Stimulated activated CD4-positive, alpha-beta T cell treated with anti-CD3 and anti-CD28 coated beads, Interleukin-1b, Interleukin-23, amount 100 ng/mL, for 24 hours (primary cell): ENCODE data around the gene ETDB.
"Not testable (repeated sequence)": the region's sequence is repeated elsewhere in the genome, so short reads cannot be mapped to it uniquely, and the experiment has no call there.

Source experiments
- DNase-seq, 4 experiments: peaks; one replicate each; pipeline ENCODE4 v3.0.0-alpha.2; 2020; ENCODE audit warnings: low read depth in 4 of 4, low spot score in 1 of 4

Gene ETDB

DNA sequence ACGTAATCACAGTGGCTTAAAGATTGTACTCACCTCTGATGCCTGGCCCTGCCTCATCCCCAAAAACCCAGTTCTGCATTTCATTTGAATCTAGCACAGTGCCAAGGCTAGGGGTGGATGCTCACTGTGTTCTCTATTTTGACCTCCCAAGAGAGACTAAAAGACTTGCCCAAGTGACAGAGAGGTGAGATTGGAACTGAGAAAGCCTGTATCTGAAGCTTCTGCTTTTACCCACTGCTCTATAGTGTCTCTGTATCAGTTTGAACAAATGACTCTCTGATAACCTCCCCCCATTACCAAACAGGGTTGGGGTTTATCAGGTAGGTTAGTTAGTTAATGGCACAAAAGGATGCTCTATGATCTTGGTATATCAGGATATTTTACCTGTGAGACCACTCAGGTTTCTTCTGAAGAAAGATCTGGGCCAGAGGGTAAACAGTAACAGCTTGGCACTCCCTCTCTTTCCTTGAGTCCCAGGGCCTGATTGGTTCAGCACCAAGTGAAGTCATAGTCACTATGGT lies at the start of gene ETDB:
Gene ETDB (minus strand): TSS at position 471 of the 521 bp plus-strand sequence. CDS start 1,265 bp downstream, outside the sequence.
- not testable (repeated sequence) for DNase-seq

DNA sequence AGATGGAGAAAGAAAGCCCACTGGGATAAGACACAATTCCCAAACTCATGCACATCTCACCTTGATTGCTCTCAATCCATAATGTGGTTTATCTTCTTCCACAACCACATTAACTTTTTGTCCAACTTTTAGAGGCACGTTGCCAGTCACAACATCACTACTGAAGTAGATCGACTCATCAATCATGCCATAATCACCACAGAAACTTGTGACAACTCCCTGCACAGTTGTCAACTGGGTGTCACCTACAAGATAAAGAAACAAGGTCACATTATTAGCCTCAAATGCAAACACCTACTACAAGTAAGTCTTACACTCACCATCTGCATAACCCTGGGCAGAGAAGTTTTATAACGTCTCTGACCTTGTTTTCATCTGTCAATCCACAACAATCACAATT lies 49.2 kb upstream of the ETDB start:
- not testable (repeated sequence) for DNase-seq

DNA sequence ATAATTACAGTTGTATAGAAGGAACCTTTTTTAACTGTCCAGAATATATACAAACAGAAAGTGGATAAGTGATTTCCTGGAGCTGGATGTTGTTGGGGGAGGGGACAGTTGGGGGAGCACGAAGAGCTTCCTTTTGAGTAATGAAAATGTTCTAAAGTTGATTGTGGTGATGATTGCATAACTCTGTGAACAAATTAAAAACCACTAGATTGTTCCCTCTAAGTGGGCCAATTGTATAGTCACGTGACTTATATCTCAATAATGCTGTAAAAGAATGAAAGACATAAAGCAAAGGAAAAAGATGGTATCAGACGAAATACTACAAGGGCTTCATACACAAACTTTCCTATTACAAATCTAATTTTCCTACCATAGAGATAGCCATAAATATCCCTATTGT lies 48.2 kb upstream of the ETDB start:
- DNase-seq = no peak

DNA sequence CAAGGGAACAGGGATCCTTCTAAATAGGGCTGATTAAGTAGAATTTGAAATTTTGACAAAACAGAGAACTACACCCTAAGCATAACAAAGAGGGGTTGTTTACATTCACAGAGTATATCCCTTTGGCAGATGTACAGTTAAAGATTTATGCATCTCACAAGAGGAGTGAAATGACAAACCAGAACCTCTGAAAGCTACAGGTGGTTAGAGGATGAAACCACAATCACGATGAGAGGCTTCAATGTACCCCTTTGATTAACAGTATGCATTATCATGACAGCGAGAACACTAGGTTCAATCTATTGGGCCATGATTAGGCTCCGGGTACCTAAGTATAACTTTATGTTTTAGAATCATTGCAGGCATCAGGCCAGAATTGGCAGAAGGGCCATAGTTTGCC lies 34.4 kb upstream of the ETDB start:
- not testable (repeated sequence) for DNase-seq

DNA sequence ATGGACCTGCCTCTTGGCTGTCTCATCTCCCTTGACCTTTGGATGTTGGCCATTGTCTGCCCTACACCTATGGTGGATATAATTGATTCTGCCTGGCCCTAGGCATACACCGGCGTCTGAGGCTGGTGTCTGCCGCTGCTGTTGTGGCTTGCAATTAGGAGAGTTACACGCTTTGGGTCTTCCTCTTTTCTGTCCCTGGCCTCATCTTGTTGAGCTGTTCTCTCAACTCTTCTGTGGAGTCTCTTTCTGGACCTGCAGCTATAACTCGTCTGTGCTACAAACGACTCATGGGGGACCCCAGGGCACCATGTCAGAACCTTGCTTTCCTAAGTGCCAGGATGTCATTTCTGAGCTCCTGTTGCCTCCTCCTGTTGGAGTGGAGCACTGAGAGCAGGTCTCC lies 5.8 kb upstream of the ETDB start:
- not testable (repeated sequence) for DNase-seq

DNA sequence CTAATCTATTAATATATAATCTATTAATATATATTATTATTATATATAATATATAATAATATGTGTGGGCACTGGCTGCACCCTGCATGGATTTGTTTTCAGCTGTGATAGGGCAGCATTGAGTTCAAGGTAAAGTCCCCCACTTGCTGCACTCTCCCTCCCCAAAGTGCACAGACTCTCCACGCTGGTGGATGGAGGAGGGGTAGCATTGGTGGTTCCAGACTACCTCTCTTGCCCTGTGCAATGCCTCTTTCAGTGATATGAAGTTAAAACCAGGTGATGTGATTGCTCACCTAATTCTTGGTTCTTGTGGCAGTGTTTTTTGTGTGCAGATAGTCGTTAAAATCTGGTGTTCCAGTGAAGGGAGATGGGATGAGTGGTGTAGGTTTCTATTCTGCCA lies 4.3 kb downstream of the ETDB start:
- not testable (repeated sequence) for DNase-seq

DNA sequence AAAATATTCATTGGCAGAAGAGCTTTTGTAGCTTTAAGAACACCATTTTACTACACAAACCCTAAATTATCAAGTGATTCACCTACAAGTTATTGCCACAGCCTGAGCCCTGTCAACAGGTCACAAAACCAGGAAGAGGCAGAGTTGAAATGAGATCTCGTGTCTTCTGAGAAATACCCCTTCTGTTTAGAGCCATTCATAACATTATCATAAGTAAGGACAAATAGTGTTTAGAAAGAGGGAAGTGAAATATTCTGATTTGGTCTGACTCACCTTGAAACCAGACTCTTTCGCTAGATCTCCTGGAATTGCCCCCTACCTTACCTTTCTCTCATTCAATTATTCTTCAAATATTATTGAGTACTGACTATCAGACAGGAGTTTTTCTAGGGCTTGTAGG lies 5.9 kb downstream of the ETDB start:
- DNase-seq = no peak

DNA sequence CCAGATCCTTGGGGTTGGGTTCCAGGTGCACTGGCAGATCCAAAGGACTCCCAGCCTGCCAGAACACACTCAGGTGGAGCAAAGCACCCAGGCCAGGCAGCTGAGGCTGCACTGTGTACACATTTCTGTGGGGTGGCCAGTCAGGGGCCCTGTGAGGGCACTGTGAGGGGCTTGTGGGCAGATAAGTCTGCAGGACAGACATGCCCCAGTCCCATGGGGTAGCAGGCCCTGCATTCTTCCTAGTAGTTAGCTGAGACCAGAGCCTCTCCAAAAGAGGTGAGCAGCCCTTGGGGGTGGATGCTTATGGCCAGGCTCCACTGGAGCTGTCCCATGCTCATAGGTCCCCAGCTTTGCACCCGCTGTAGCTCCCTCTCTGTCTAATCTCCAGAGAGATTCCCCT lies 7.6 kb downstream of the ETDB start:
- no peak for DNase-seq

DNA sequence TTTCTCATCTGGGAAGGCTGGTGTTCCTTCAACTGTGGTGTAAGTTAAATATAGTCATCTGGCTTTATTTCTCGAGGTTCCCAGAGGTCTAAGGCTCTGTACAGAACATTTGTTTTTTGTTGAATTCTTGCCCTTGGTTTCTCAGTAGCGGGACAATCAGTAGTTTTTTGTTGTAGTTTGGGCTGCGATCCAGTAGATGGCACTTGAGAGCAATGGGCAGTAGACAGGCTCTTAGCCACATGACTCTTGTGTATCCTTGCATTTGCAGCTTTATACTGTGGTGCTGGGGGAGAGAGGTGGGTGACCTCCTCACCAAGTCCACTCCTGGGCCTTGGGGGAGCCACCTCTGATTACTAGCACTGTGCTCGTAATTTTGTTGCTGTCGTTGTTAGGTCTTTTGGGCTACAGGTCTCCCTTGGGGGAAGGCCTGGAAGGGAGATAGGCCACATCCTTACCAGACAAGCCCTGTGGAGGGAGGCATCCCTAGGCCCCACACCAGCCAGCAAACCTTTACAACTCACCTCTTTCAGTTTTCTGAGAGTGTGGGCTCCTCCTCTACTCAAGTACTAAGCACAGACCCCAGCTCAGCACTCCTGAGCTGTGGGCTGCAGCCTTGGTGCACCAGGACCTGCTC lies 8.1 kb downstream of the ETDB start:
- DNase-seq = peak in 2 of 4 experiments; percentile 7 to 20

DNA sequence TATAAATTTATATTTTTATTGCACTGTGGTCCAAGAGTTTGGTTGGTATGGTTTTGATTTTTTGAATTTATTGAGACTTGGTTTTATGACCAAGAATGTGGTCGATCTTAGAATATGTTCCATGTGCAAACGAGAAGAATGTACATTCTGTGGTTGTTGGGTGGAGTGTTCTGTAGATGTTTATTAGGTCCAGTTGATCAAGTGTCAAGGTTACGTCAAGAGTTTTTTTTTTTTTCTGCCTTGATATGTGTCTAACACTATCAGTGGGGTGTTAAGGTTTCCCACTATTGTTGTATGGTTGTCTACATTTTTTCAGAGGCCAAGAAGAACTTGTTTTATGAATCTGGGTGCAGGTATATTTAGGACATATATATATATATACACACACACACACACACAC lies 10.8 kb downstream of the ETDB start:
- no peak for DNase-seq

DNA sequence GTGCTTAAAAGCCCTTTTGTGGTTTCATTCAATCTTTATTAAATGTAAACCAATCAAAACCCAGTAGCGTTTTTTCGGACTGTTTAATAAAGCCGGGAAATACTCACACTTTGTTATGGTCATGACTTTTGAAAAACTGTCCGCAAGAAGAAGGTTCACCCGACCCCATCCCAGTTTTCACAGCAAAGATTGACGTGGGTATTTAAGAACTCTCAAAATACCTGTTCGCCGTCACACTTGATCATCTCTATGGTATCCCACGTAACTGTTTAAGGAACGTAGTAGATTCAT lies 20.9 kb downstream of the ETDB start:
- no peak for DNase-seq

DNA sequence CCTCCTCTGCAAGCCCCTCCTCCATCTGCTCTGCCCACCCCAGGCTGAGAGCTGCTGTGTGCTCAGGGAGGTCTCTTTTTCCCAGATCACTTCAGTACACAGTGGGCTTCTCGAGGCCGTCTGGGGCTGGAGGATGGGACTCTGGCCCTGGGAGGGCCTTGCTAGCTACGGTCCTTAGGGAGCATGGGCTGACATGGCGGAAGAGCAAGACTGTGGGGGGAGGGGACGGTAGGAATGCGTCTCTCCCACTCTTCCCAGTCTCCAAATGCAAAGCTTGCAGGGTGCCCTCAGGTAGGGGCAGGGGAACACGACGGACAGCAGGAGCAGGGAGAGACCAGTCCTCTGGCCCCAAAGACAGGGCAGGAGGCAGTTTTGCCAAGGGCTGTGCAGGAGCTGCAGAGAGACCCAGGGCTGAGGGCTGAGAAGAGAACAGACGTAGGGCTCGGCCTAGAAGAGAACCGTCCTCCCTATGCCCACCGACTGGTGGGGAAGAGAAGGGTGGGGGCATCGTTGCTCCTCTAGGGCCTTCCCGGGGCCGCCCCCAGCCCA lies 23.1 kb downstream of the ETDB start:
- not testable (repeated sequence) for DNase-seq

DNA sequence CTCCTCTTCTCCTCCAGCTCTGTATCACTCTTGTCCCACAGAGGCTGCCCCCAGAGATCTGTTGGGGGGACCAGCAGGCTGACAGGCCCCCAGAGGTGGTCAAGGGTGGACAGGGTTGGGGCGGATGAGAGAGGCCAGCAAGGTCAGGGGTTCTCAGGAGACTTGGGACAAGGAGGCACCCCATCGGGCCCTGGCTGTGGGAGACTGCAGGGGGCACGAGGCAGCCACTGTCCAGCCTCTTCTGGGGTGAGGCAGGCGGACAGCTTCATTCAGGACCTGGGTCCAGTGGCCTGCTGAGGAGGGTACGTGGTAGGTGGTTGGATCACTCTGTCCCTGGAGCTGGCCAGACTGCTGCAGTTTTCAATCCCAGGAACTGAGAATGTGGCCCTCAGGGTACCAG lies 24.6 kb downstream of the ETDB start:
- DNase-seq = no peak

DNA sequence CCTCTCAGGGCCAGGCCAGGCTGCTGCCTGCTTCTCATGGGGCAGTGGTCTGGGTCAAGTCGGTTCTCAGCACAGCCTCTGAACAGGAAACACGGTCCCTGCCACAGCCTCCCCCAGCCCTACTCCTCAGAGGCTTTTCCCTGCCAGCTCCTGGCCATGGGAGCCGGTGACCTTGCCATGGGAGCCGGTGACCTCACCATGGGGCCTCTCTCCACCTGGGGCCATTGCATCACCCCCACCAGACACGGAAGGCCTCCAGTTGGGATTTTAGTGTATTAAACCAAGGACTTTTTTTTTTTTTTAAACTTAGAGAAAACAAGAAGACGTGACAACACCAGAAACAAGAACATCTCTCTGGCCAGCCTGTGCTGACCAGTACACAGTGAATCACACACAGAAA lies 25.6 kb downstream of the ETDB start:
- DNase-seq = no peak

DNA sequence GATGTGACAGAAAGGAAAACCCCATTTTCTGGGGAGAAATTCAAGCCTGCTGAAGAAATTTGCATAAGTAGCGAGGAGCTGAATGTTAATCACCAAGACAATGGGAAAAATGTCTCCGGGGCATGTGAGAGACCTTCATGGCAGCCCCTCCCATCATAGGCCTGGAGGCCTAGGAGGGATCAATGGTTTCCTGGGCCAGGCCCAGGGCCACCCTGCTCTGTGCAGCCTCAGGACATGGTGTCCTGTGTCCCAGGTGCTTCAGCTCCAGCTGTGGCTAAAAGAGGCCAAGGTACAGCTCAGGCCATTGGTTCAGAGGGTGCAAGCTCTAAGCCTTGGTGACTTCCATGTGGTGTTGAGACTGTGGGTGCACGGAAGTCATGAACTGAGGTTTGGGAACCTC lies 31.2 kb downstream of the ETDB start:
- DNase-seq = no peak

DNA sequence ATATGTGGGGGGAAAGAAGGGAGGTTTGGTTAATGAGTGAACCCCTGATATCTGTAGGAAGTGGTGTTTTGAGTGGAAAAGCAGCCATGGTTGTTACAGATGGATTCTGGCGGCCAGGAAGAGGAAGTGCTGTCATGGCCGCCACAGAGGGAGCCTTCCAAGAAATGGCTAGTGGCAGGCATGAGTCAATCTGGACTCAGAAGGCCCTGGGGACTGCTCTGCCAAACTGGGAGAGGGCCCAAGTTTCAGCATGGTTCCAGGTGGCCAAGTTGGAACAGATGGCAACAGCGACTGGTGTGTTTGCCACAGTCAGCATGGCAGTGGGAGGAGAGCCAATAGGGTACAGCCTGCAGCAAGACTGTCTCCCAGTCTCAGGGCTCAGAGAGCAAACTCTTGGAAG lies 32.5 kb downstream of the ETDB start:
- DNase-seq = no peak

DNA sequence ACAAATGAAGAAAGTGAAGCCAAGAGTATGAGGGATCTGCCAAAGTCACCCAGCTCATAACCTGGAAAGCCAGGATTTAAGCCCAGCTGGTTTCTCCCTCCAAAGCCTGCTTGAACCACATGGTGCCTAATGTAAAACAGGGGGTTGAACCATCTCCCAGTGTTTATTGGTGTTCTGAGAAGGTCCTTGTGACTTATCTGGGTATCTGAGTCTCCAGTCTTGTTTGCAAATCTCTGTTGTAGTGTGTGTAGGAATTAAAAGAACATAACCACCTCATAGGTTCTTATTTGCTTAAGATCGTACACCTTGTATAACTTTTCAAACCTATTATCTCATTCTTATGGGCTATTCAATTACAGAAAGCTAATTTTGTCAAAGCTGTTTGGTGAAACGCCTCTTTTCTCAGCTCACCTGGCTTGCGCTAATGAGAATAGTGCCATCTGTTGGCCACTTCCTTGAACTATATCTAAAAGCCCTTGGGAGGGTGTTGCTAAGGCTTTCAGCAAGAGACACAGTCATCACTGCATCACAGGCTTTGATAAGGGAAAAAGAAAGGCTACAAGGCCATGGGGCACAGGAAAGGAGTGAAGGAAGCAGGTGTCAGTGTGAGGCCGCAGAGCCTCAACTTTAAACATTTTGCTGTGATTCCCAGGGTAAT lies 34.0 kb downstream of the ETDB start:
- DNase-seq = no peak

DNA sequence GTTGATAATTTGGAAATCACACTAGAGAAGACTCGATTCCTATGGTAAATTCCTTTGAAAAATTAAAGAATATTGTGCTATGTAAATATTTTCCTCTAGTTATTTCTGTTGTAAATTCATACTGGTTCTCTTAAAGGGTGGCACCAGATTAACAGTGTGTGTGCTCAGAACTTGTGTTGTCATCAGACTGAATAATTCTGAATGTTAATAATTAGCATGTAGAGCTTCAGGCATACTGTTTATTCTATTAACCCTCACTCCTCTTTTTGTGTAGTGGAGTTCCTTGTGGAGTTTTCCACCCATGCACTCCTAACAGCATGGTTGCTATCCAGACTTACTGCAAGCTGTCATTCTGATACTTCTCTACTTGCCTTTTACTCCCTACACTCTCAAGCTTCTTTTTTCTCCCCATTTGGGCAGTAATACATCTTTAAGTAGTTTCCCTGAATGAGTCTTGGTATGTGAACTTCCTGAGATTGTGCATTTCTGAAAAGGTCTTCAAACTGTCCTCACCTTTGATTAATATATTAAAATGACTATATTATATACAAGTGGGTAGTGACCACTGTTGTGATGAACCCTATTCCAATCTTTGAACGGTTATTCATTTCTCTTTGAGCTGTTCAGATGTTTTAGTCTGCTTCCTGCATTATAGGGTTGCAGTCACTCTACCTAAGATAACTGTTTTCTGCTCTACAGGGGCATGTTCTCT lies 38.5 kb downstream of the ETDB start:
- no peak for DNase-seq
